Activated CD4-positive, alpha-beta T cell treated with anti-CD3 and anti-CD28 coated beads, Interleukin-2, amount 10 ng/mL, durations not matched to agents 24 days and 14 days (primary cell): ENCODE measurements around the gene DDIT3. TPM values are rescaled to one million over a fixed set of nuclear protein-coding genes. Genes with fewer than 3 reads are reported as not detected.

ENCODE experiments used
- DNase-seq: peaks from one replicate; pipeline ENCODE4 v3.0.0; 2022
- H3K27ac Mint-ChIP-seq: one replicate; pipeline ENCODE4 v1.8.0; 2022; ENCODE audit warnings: mild to moderate bottlenecking, mixed read lengths
- H3K27me3 Mint-ChIP-seq: one replicate; pipeline ENCODE4 v1.8.0; 2022; ENCODE audit warnings: mixed read lengths
- H3K36me3 Mint-ChIP-seq: one replicate; pipeline ENCODE4 v1.8.0; 2022; ENCODE audit warnings: low read depth, mild to moderate bottlenecking, mixed read lengths
- H3K4me1 Mint-ChIP-seq: one replicate; pipeline ENCODE4 v1.8.0; 2021; ENCODE audit warnings: mixed read lengths
- H3K4me3 Mint-ChIP-seq: one replicate; pipeline ENCODE4 v1.8.0; 2022; ENCODE audit warnings: mild to moderate bottlenecking, moderate library complexity, mixed read lengths
- H3K9me3 Mint-ChIP-seq: one replicate; pipeline ENCODE4 v1.8.0; 2021; ENCODE audit warnings: mixed read lengths
- intact Hi-C: fragments of 100-400 bp; cut with micrococcal nuclease; formaldehyde crosslinking; loops from one replicate; pipeline ENCODE4 v1.15.1; 2023
- total RNA-seq: library from RNA; stranded (reverse); gene quantifications from 2 replicates; pipeline ENCODE4 v1.2.3, GENCODE V29; 2022

Gene DDIT3
- total RNA-seq, 1 donor from 2014 or later = 15.3 TPM

DNA sequence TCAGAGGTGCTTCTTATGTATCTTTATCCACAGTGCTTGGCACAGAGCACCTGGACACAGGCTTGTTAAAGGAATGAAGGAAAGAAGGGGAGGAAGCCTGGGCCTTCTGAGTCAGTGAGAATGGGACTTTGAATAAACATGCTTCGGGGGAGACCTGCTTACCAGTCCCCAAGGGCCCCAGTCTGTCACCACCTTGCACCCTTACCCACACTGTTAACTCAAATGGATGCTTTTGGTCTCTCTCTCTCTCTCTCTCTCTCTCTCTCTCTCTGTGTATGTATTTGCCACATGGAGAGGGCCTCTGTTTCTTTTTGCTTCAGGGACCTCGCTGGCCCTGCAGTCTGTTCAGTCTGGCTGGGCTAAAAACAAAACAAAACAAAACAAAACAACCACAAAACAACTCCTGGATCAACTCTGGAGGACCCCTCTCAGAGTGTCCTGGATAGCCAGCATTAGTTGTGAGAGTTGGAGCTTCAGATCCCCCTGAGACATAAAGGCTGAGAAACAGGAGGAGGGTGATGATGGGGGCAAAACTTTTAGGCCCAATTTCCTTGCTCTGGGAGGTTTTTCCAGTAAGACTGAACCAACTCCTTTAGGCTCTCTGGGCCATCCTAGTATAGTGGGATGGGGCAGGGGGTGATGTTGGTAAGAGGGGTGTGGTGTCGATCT lies 31.5 kb upstream of the DDIT3 start:
- peak overlapping the region; percentile 14 for H3K4me3 Mint-ChIP-seq
- intact Hi-C loops = no loop called here
- no peak for DNase-seq
- no peak overlapping the region for H3K27ac Mint-ChIP-seq
- H3K4me1 Mint-ChIP-seq = peaks cover 27% of the 10 kb centered on the region
- peaks cover 25% of the 10 kb centered on the region for H3K27me3 Mint-ChIP-seq
- H3K36me3 Mint-ChIP-seq = no peaks in the 10 kb centered on the region
- H3K9me3 Mint-ChIP-seq = no peaks in the 10 kb centered on the region

DNA sequence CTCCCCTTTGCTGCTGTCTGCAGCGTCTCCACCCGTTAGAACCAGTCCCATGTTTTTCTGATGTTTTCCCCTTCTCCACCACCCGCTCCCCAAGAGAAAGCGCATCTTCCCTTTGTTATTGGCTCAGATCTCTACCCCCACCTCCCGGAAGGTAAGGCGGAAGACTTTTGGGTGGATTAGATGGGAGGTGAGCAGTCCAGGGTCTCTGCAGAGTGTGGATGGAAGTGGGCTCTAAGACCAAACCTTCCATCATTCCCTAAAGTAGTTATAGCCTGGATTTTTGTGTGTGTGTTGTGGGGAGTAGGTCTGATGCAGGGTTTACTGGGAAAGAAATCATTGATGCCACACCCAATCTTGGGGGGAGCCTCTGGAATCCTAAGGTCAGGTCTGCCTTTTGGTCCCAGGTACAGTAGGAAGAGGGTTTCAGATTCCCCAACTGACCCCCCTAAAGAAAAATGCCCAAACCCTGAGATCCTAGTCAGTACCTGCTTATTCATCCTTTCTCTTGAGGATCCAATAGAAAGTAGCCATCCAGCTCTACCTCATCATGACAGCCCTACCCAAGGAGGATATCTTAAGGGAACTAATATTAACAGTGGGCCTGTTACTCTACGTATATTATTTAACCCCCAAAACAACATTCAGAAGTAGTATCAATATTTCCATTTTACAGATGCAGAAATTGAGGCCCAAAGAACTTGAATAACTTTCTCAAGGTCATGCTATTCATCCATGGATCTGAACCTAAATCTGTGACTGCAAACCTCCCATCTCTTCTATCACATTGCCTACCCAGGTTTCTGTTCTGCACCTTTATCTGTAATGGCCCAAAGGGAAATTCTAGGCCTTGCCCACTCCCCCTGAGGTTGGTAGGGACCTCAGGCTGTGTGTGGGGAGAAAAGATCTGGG lies 30.6 kb upstream of the DDIT3 start:
- Mint-ChIP-seq H3K36me3 (peaks cover 5% of the 10 kb centered on the region), H3K27ac (no peak overlapping the region), H3K9me3 (no peaks in the 10 kb centered on the region), H3K4me3 (peak overlapping the region; percentile 81), H3K27me3 (peaks cover 25% of the 10 kb centered on the region), H3K4me1 (peaks cover 32% of the 10 kb centered on the region)
- intact Hi-C loops = no loop called here
- DNase-seq = no peak

DNA sequence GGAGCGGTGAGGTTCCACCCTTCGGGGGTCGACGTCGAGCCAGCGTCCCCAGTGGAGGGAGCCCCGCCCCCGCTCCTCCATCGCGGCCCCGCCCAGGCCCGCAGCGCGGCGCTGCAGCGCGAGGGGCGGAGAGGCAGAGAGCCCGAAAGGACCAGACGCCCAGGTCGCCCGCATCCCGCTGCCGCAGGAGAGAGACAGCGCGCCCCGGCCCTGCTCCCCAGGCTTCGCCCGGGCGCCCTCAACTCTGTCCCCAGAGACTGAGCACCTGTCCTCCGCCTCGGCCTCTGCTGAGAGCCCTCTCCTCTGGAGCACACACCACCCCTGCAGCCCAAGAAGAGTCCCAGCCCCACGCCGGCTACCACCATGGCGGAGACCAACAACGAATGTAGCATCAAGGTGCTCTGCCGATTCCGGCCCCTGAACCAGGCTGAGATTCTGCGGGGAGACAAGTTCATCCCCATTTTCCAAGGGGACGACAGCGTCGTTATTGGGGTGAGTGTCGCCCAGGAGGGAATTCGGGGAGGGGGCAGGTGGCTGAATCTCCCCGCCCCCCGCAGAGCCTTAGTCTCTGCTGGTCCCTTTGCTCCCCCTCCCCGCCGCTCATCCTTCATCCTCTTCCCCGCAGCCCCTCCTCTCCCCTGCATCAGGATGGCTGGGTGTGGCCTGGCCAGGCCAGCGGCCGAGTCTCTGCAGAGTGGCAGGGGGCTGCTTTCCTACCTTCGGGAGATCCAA lies 29.8 kb upstream of the DDIT3 start, which contains the start of gene KIF5A:
Gene KIF5A, plus strand, starts transcription at position 136 of the 732 bp plus-strand sequence. Its CDS starts 228 bp downstream, at position 364.
- Mint-ChIP-seq H3K4me3 (peak within 1 kb of the TSS; percentile 81), H3K36me3 (peaks cover 8% of the 10 kb centered on the region), H3K4me1 (peaks cover 39% of the 10 kb centered on the region), H3K27ac (no peak within 1 kb of the TSS), H3K9me3 (no peaks in the 10 kb centered on the region), H3K27me3 (peaks cover 25% of the 10 kb centered on the region)
- DNase-seq = peak; percentile 92
- intact Hi-C loops = loop anchor here (5.0 kb wide), 1 partner anchor 142 kb away; the partner anchor contains the start of gene OS9

DNA sequence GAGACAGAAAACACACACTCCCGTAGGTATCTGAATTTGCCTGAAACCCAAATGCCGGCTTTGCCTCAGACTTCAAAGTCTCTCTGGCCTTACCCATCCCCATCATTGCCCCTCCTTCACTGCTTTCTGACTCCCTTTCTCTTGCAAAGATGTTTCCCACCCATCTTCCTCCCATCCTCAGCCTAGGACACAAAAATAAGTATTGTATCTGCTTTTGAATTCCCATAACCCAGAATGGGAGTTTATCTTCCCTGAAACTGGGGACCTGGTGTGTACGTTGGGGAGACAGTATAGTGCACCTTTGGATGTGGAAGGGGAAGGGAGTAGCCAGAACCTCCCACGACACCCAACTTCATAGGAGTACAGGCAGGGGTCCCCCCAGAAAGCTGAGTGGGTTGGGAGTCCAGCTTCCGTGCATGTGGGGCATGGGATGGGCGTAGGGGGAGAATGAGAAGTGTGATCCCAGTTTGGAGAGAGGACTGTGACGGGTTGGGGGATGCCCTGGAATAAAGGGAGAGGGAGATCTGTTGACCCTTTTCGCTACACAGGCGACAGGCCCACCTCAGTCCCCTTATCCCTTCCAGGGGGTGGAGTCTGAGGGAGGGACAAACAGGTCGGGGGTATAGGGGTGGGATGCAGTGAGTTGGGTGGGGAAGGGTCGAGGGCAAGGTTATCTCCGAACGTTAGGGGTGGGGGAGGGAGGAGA lies 29.0 kb upstream of the DDIT3 start:
- intact Hi-C loops = loop anchor here (5.0 kb wide), 1 partner anchor 143 kb away; the partner anchor contains the start of gene OS9
- H3K27ac Mint-ChIP-seq = no peak overlapping the region

DNA sequence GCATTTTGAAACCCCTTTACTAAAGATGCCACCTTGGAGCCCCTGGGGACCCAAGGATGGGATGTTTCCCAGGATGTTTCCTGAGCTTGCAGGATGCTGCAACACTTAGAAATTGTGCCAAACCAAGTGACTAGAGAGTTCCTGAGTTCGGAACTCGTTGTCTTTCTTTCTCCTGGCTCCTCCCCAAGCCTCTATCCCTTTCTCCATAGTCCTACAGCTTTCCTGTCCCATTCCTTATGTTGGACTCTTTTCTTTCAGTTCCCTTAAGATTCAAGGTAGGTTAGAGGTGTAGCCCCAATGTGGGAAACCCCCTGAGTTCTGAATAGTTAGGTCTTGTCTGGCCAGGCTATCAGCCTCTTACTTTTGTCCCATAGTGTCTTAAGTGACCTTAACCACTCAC lies 28.2 kb upstream of the DDIT3 start:
- intact Hi-C loops = loop anchor here (5.0 kb wide), 1 partner anchor 144 kb away; the partner anchor contains the start of gene OS9

More for the DNA sequence above, 29.0 kb upstream of the DDIT3 start:
- H3K4me1 Mint-ChIP-seq = peaks cover 42% of the 10 kb centered on the region
- H3K27me3 Mint-ChIP-seq = peaks cover 23% of the 10 kb centered on the region
- H3K4me3 Mint-ChIP-seq = peak overlapping the region; percentile 81
- DNase-seq = no peak
- H3K9me3 Mint-ChIP-seq = no peaks in the 10 kb centered on the region
- peaks cover 12% of the 10 kb centered on the region for H3K36me3 Mint-ChIP-seq

DNA sequence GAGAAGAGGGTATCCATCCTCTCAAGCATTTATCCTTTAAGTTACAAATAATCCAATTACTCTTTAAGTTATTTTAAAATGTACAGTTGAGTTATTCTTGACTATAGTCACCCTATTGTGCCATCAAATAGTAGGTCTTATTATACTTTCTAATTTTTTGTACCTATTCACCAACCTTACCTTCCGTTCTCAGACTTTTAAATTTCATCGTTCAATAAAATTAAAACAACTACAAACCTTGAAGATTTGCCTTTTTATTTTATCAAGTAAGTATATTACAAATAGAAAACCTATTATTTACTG lies 27.6 kb upstream of the DDIT3 start:
- no peak for DNase-seq
- peaks cover 44% of the 10 kb centered on the region for H3K4me1 Mint-ChIP-seq
- intact Hi-C loops = loop anchor here (5.0 kb wide), 1 partner anchor 144 kb away; the partner anchor contains the start of gene OS9
- H3K36me3 Mint-ChIP-seq = peaks cover 12% of the 10 kb centered on the region
- peaks cover 21% of the 10 kb centered on the region for H3K27me3 Mint-ChIP-seq
- H3K9me3 Mint-ChIP-seq = no peaks in the 10 kb centered on the region
- H3K27ac Mint-ChIP-seq = no peak overlapping the region
- no peak overlapping the region for H3K4me3 Mint-ChIP-seq

More for the DNA sequence above, 28.2 kb upstream of the DDIT3 start:
- H3K4me1 Mint-ChIP-seq = peaks cover 44% of the 10 kb centered on the region
- no peak for DNase-seq
- H3K4me3 Mint-ChIP-seq = no peak overlapping the region
- H3K36me3 Mint-ChIP-seq = peaks cover 12% of the 10 kb centered on the region
- peaks cover 21% of the 10 kb centered on the region for H3K27me3 Mint-ChIP-seq
- no peak overlapping the region for H3K27ac Mint-ChIP-seq
- no peaks in the 10 kb centered on the region for H3K9me3 Mint-ChIP-seq

DNA sequence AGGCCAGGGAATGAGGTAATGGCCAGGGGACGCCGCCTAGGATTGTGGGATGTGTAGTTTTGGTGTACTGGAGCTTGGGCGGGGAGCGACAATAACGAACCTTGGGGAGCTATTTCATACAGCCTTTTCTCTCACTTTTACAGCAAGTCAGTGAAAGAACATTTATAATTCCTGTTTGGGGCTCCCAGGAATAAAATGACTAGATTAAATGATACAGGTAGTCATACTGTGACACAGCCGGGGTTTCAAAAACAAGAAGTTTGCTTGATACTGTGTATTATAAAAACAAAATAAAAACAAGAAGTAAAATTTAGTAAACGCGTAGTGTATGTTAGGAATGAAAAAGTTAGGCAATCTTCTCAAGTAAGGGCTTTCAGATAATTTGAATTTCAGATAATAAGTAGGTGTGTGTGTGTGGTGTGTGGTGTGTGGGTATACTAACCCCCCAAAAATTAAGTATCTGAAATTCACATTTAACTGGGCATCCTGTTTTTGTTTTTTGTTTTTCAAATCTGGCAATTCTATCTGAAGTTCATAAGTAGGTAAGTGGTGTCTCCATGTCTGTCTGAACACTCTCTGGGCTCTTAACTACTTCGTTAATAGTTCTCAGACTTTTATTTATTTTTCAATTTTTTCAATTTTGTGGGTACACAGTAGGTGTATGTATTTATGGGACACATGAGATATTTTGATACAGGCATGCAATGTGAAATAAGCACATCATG lies 27.1 kb upstream of the DDIT3 start:
- Mint-ChIP-seq H3K9me3 (no peaks in the 10 kb centered on the region), H3K27ac (peak overlapping the region; percentile 94), H3K36me3 (peaks cover 14% of the 10 kb centered on the region), H3K4me1 (peaks cover 42% of the 10 kb centered on the region), H3K4me3 (peak overlapping the region; percentile 96), H3K27me3 (peaks cover 21% of the 10 kb centered on the region)
- DNase-seq = no peak
- intact Hi-C loops = loop anchor here (1.0 to 5.0 kb wide), 3 partner anchors 27 to 145 kb away; partner anchors contain the start of genes DDIT3 and OS9

DNA sequence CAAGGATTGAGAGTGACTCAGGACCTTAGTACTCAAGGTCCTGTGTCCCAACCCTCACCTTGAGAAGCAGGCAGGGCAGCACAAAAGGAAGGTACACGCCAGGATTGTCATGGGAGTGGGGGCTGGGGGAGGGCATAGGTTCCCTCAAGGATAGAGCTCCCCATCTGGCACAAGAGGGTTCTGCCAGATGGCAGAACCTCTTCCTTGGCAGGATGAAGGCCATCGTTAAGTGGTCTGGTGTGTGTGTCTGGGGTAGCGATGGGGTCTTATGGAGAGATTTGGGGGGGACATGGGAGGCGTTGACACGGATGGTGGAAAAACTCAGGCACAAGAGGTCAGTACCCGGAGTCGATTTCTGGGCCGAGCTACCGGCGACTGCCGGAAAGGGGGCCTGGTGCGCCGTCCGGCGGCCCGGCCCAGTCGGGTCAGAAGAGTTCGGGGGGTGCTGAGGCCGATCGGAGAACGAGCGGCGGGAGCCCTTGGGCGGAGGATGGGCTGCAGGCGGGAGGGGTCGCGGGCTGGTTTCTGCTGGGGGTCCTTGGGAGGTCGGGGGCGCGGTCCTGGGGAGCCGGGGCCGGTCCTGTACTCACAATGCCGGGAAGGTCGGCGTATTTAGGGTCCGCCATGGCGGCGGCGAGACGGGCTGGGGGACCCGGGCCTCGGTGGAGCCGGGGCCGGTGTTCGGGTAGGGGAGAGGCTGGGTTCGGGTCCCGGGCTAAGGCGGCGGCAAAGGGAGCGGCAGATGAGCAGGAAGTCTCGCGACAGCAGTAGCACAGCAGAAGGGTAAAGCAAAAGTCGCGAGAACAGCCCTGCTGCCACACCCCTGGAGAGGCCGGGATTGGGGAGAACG lies 26.3 kb upstream of the DDIT3 start, which contains the start of gene DCTN2:
Gene DCTN2, minus strand, starts transcription at position 755 of the 850 bp plus-strand sequence. Its CDS starts 129 bp downstream, at position 626.
- Mint-ChIP-seq H3K27ac (peak within 1 kb of the TSS; percentile 94), H3K4me3 (peak within 1 kb of the TSS; percentile 96), H3K4me1 (peaks cover 42% of the 10 kb centered on the region), H3K27me3 (peaks cover 21% of the 10 kb centered on the region), H3K36me3 (peaks cover 14% of the 10 kb centered on the region), H3K9me3 (no peaks in the 10 kb centered on the region)
- intact Hi-C loops = loop anchor here (1.0 to 5.0 kb wide), 3 partner anchors 26 to 146 kb away; partner anchors contain the start of genes DDIT3 and OS9
- DNase-seq = peak; percentile 98

DNA sequence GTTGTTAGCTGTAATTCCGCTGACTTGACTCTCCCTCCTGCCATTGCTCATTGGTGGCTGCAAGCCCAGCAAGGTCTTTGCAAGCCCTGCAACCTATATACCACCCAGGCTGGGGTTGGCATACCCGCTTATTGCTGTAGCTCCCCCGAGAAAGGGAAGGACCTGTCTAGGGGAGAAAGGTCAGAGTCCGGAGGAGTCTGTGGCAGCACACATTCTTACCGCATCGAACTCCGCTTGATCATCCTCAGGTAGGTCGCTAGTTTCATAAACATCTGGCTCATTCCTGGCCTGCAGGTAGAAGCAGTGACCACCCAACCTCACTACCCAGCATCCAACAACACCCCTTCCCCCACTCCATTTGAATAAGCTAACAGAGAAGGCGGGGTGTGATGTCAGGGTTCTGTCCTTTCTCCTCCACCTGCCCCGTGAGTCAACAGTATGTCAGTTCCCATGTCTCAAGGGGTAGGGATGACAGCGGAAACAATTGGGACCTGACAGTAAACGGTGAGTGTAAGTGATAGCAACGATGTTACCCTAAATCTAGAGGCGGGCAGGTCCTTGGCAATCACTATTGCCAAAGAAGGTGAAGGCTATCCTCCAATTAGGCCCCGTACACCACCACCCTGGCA lies 25.6 kb upstream of the DDIT3 start:
- intact Hi-C loops = loop anchor here (5.0 kb wide), 1 partner anchor 146 kb away; the partner anchor contains the start of gene OS9
- peak overlapping the region; percentile 96 for H3K4me3 Mint-ChIP-seq
- H3K4me1 Mint-ChIP-seq = peaks cover 42% of the 10 kb centered on the region
- peak overlapping the region; percentile 94 for H3K27ac Mint-ChIP-seq
- H3K9me3 Mint-ChIP-seq = no peaks in the 10 kb centered on the region
- no peak for DNase-seq
- peaks cover 18% of the 10 kb centered on the region for H3K27me3 Mint-ChIP-seq
- peaks cover 18% of the 10 kb centered on the region for H3K36me3 Mint-ChIP-seq

DNA sequence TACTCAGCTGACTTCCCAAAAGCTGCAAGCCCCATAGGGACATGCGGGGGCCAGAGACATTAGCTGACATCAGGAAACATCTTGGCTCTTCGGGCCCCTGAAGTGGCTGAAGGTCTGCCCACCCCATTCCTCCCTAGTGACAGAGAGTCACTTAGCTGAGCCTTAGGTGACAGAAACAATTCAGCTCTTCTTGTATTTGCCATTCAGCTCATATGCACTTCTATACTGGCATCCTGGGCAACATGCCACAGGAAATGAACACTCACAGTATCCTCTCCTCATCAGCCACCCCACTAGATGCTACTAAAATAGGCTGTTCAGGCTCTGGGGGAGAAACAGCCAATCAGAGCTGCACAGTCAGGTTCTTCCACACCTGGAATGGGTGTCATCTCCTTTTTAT lies 23.3 kb upstream of the DDIT3 start:
- no peak overlapping the region for H3K27ac Mint-ChIP-seq
- DNase-seq = no peak
- intact Hi-C loops = no loop called here
- H3K36me3 Mint-ChIP-seq = peaks cover 28% of the 10 kb centered on the region
- H3K4me1 Mint-ChIP-seq = peaks cover 26% of the 10 kb centered on the region
- H3K27me3 Mint-ChIP-seq = peaks cover 7% of the 10 kb centered on the region
- H3K9me3 Mint-ChIP-seq = no peaks in the 10 kb centered on the region
- H3K4me3 Mint-ChIP-seq = no peak overlapping the region

DNA sequence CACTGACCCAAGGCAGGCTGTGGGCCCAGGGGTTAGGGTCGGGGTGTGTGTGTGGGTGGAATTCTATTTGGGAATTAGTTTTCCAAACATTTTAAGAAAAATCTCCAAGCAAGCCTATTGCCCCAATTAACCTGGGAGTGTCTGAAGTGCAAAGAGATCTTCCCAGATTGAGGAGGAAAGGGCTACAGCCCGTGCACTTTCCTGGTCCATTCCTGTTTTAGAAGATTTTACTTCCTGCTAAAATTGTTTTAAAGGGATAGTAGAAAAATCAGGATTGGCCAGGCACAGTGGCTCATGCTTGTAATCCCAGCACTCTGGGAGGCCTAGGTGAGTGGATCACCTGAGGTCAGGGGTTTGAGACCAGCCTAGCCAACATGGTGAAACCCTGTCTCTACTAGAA lies 21.4 kb upstream of the DDIT3 start:
- Mint-ChIP-seq H3K36me3 (peaks cover 34% of the 10 kb centered on the region), H3K4me1 (peaks cover 21% of the 10 kb centered on the region), H3K27ac (no peak overlapping the region), H3K27me3 (no peaks in the 10 kb centered on the region), H3K4me3 (no peak overlapping the region), H3K9me3 (no peaks in the 10 kb centered on the region)
- intact Hi-C loops = no loop called here
- DNase-seq = no peak
